Measurements from ENCODE around the gene ANKRD35. TPM values are rescaled to one million over a fixed set of nuclear protein-coding genes. Genes with fewer than 3 reads are reported as not detected.

The ANKRD35 gene
- polyA plus RNA-seq, 1 experiment = 2.7 TPM

Small RNAs within 50 kb of the gene (small RNA-seq; reads per million reads assigned to genes)
- not detected for gene MIR6736 (ENCODE audit: insufficient read length, low read depth)

Other genes starting within 250 kb of the ANKRD35 start
- 2.0 and 3.2 TPM in 2 replicates for gene PDZK1, start 178.5 kb downstream of the ANKRD35 start, polyA plus RNA-seq (2011; rRNA removed)
- gene CD160, start 166.4 kb downstream of the ANKRD35 start, polyA plus RNA-seq (2011; rRNA removed) = 0.05 and 0.06 TPM in 2 replicates
- gene RNF115, start 61.8 kb downstream of the ANKRD35 start, polyA plus RNA-seq (2011; rRNA removed) = 30.0 and 32.9 TPM in 2 replicates
- gene POLR3C, start 61.7 kb downstream of the ANKRD35 start, polyA plus RNA-seq (2011; rRNA removed) = 67.5 and 70.6 TPM in 2 replicates
- gene NUDT17, start 40.2 kb downstream of the ANKRD35 start, polyA plus RNA-seq (2011; rRNA removed) = 3.3 and 3.7 TPM in 2 replicates
- 29.2 and 40.1 TPM in 2 replicates for gene PIAS3, start 26.8 kb downstream of the ANKRD35 start, polyA plus RNA-seq (2011; rRNA removed)
- 0.68 and 0.78 TPM in 2 replicates for gene ITGA10, start 24.2 kb upstream of the ANKRD35 start, polyA plus RNA-seq (2011; rRNA removed)
- gene PEX11B, start 32.9 kb upstream of the ANKRD35 start, polyA plus RNA-seq (2011; rRNA removed) = 44.2 and 51.1 TPM in 2 replicates
- gene RBM8A, start 41.6 kb upstream of the ANKRD35 start, polyA plus RNA-seq (2011; rRNA removed) = 134 and 158 TPM in 2 replicates
- gene LIX1L, start 72.2 kb upstream of the ANKRD35 start, polyA plus RNA-seq (2011; rRNA removed) = 39.3 and 47.2 TPM in 2 replicates
- 0.83 and 1.2 TPM in 2 replicates for gene ANKRD34A, start 78.7 kb upstream of the ANKRD35 start, polyA plus RNA-seq (2011; rRNA removed)
- 23.1 and 25.0 TPM in 2 replicates for gene POLR3GL, start 78.8 kb upstream of the ANKRD35 start, polyA plus RNA-seq (2011; rRNA removed)
- gene TXNIP, start 110.7 kb upstream of the ANKRD35 start, polyA plus RNA-seq (2011; rRNA removed) = 156 and 229 TPM in 2 replicates
- not detected in 2 replicates for gene HJV, start 135.9 kb upstream of the ANKRD35 start, polyA plus RNA-seq (2011; rRNA removed)

Measured in AG04450 (cell line).